GM13976 (cell line): ENCODE results near the gene FAM78A.

Experiments
- DNase-seq: peaks from one replicate; pipeline ENCODE4 v3.0.0; 2012; ENCODE audit warnings: low spot score
- in situ Hi-C: fragments of 300-500 bp; cut with MboI; formaldehyde crosslinking; loops from one replicate; pipeline ENCODE4 v1.12.0; 2022; ENCODE audit warnings: low sequenced_read_pairs, mixed read lengths, inconsistent platforms; ENCODE audit not compliant: unreplicated experiment
- TF ChIP-seq, protein P1 (sequence below): IDR thresholded peaks from 2 replicates; pipeline ENCODE4 v1.5.1; 2012; ENCODE audit warnings: borderline replicate concordance, mild to moderate bottlenecking; ENCODE audit not compliant: insufficient read depth; ENCODE audit errors: extremely low read depth, missing control alignments, control extremely low read depth

FAM78A gene, protein sequence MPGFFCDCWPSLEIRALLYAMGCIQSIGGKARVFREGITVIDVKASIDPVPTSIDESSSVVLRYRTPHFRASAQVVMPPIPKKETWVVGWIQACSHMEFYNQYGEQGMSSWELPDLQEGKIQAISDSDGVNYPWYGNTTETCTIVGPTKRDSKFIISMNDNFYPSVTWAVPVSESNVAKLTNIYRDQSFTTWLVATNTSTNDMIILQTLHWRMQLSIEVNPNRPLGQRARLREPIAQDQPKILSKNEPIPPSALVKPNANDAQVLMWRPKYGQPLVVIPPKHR

DNA sequence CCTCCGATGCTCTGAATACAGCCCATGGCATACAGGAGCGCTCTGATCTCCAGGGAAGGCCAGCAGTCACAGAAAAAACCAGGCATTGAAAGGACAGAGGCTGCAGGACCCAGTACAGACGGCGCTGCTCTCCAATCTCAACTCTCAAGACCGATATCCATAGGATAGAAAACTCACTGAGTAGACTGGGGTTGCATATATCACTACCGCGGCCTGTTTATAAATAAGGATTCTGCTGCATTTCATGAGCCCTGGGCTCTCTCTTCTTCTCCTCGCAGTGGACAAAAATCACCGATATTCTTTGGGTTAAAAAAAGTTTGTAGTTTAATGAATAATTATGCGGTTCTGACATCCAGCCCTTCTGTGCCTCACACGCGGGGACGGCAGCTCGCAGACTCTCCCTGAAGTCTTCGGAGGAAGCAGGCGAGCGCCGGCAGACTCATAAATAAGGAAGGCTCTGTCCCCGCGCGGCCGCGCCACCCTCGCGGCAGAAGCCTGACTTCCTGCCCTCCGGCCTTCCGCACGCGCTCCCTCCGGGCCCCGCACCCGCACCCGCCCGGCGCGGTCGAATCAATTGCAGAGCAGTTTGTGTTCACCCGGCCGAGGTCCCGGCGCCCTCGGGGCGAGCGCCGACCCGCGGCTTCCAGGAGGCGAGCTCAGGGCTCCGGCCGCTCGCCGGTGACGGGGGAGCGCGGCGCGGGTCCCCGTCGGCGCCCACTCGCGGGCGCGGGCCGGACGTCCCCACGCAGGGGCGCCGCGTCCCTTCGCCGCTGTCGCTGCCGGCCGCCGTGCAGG, at the start of gene FAM78A:
Gene FAM78A (minus strand): TSS at position 417 of the 795 bp plus-strand sequence. CDS start 331 bp downstream, at position 86.
- in situ Hi-C loops = no loop called here
- TF ChIP-seq, protein P1, sequence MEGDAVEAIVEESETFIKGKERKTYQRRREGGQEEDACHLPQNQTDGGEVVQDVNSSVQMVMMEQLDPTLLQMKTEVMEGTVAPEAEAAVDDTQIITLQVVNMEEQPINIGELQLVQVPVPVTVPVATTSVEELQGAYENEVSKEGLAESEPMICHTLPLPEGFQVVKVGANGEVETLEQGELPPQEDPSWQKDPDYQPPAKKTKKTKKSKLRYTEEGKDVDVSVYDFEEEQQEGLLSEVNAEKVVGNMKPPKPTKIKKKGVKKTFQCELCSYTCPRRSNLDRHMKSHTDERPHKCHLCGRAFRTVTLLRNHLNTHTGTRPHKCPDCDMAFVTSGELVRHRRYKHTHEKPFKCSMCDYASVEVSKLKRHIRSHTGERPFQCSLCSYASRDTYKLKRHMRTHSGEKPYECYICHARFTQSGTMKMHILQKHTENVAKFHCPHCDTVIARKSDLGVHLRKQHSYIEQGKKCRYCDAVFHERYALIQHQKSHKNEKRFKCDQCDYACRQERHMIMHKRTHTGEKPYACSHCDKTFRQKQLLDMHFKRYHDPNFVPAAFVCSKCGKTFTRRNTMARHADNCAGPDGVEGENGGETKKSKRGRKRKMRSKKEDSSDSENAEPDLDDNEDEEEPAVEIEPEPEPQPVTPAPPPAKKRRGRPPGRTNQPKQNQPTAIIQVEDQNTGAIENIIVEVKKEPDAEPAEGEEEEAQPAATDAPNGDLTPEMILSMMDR = no peak
- DNase-seq = peak; percentile 65

DNA sequence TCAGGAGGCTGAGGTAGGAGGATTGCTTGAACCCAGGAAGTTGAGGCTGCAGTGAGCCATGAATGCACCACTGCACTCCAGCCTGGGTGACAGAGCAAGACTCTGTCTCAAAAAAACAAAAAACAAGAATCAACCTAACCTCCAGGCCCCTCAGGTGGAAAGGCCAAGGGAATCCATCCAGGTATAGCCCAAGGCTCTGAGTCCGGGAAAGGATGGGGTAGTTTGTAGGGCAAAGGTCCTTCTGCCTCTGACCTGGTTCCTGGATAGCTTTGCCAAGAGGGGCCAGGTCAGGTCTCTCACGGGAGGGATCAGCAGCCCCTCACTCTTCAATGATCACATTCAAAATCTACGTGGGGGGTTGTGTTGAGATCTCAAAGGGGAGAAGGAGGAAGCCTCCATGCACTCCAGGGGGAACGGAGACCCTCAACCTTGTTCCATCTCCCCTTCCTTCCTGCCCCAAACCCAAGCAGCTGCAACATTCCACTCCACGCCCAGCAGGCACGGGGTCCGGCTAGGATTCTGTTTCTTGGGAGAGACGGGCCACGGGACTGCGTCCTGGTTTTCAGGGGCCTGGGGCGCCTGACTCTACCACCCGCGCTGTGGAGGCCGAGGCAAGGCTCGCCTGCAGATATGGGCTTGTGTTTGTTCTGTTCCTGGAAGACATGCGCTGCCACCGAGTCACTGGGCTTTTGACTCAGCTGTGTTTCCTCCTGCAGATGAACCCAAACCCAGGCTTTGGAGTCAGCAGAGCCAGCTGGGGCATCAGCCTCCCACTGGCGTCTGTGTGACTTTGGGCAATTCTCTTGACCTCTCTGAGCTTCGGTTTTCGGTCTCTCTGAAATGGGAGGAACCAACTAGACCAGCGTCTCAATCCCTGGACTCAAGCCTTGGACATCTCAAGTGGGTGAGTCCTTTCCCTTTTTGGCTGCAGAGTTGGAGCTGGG, 48.7 kb upstream of the FAM78A start:
- in situ Hi-C loops = no loop called here
- TF ChIP-seq, protein P1 = no peak
- DNase-seq = no peak

DNA sequence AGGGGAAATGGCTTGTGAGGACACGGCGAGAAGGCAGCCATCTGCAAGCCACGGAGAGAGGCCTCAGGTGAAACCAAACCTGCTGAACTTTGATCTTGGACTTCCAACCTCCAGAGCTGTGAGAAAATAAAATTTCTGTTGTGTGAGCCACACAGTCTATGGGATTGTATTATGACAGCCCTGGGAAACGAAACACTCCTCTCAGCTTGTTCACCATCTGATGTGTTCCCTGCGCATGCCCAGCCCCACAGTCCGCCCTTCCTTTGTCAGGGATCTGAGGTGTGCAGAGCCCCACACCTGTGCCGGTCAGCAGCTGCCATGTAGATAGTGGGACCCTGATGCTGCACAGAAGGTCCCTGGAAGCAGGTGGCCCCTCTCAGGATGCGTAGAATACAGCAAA, 47.3 kb upstream of the FAM78A start:
- in situ Hi-C loops = no loop called here
- TF ChIP-seq, protein P1 = no peak
- no peak for DNase-seq

DNA sequence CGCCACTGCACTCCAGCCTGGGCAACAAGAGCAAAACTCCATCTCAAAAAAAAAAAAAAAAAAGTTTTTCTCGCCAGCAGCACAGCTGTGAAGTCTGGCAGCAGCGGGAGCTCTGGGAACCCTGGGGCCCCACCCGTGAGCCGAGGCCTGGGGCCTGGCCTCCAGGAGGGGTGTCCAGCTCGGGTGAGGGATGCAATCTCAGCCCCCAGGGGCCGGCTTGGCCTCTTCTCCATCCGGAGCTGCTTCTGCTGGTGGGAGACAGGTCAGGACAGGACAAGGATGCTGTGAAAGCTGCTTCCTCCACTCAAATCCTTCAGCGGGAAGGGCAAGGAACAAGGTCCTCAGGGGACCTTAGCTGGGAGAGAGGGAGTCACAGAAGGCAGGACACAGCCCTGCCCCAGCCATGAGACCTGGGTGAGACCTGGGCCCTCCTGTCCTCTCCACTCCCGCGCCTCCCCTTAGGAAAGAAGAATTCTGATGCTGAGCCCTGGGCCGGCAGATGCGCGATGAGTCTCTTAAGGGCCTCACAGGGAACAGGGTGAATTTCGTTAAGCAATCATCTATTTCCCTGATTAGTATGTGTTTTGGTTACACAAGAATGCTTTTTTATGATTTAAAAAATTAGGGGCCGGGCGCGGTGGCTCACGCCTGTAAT, 43.8 kb upstream of the FAM78A start:
- no peak for DNase-seq
- in situ Hi-C loops = no loop called here
- TF ChIP-seq, protein P1 = no peak

DNA sequence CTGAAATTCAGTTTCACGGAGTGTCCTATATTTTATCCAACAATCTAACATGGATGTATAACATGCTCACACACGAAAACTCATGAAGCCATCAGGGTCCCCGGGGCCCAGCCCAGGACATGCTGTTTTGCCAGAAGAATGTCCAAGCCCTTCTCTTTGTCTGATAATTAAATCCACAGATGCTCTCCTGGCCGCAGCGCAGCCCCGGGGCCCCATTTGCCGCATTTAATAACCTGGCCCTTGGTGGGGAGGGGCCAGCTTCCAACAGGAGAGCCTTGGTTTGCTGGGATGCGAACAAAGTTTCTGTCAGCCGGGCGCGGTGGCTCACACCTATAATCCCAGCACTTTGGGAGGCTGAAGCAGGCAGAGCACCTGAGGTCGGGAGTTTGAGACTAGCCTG, 43.2 kb upstream of the FAM78A start:
- TF ChIP-seq, protein P1 = no peak
- DNase-seq = no peak
- in situ Hi-C loops = no loop called here
